ENCODE results near the gene CEACAM20. TPM values are rescaled to one million over a fixed set of nuclear protein-coding genes. Genes with fewer than 3 reads are reported as not detected.
A peak's percentile ranks its signal among the peaks of the same experiment; 100 is the strongest.

Gene CEACAM20
- polyA plus RNA-seq, 3 donors: not detected

DNA sequence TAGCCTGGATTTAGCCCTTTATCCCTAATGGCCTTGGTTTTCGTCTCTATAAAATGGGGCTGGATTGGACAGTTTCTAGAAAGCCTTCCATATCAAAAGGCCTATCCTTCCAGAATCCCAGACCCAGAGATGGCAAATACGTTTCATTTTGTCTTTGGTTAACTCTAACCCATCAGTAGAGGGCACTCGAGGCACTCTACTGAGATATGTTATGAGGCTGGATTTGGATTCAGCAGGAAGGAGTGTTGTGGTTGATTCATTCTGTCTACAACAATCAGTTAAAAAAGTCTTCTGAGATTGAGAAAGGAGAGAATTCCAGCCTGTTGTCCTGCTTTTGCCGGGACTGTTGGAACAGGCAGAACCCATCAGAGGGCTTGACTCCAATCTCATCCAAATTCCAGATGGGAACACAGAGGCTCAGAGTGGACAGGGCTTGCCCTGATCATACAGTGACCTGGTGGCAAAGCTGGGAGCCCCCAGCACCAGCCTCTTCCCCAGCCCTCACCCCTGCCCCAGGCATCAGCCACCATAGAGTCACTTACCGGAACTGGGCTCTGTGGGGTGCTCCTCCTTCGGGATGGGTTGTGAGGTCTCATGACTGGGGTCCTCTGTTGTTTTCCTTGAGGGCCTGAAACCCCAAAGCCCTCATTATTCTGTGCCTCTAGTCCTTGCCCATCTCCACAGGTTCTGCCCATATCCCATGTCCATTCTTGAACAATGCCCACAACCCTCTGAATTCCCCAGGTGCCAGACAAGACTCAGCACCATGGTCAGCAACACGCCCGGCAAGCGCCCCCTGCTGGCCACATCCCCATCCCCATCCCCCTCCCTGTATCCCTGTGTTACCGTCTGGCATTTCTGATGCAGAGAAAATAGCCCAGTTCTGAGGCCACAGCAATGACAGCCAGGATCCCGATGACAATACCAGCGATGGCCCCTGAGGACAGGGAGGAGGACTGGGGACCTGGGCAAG lies 16.9 kb downstream of the CEACAM20 start:
- no peak overlapping the region for H3K4me2 ChIP-seq (replicated peaks; ENCODE audit: extremely low read depth, low read length, poor library complexity, severe bottlenecking)
- H3K36me3 ChIP-seq (replicated peaks in 1 of 2; ENCODE audit: control insufficient read depth in 1 of 2, insufficient read depth in 2 of 2, low read length in 2 of 2): no peaks in the 10 kb centered on the region
- no peaks in the 10 kb centered on the region for H3K27me3 ChIP-seq (ENCODE audit: control insufficient read depth in 2 of 2, insufficient read depth in 2 of 2, low read length in 2 of 2)
- H3K79me2 ChIP-seq (ENCODE audit: insufficient read depth, low read length): no peaks in the 10 kb centered on the region
- Mint-ChIP-seq H3K36me3 (no peaks in the 10 kb centered on the region), H3K9me3 (peaks cover 15 to 53% (median 33%) of the 10 kb centered on the region in 7 donors), H3K4me3 (no peak overlapping the region), H3K27ac (no peak overlapping the region), H3K4me1 (no peaks in the 10 kb centered on the region), H3K27me3 (ENCODE audit: low read depth in 3 of 3) (peaks cover 3 to 17% (median 12%) of the 10 kb centered on the region in 3 donors)
- H4K20me1 ChIP-seq (ENCODE audit: insufficient read depth, low read length): no peaks in the 10 kb centered on the region
- no peak overlapping the region for H3K9ac ChIP-seq (ENCODE audit: insufficient read depth, low read length, poor library complexity, severe bottlenecking)
- TF ChIP-seq CTCF (IDR thresholded peaks at IDR 0.05): peak; percentile 49
- peaks cover 12 to 13% of the 10 kb centered on the region in 2 donors for H3K9me3 ChIP-seq (replicated peaks in 1 of 2; ENCODE audit: control insufficient read depth in 1 of 2, insufficient read depth in 1 of 2, low read length in 2 of 2)
- peak in 1 of 3 donors; percentile 22 for DNase-seq
- H3K4me1 ChIP-seq (ENCODE audit: control insufficient read depth in 1 of 2, insufficient read depth in 2 of 2, low read length in 2 of 2): no peaks in the 10 kb centered on the region
- WGBS (ENCODE audit: insufficient coverage): 67% methylated on average over 5 of the region's 12 CpGs
- no peak overlapping the region for H2AFZ ChIP-seq (ENCODE audit: insufficient read depth, low read depth, low read length, poor library complexity, severe bottlenecking)
- no peak overlapping the region for H3K27ac ChIP-seq (ENCODE audit: low read depth in 1 of 2, low read length in 2 of 2)
- no peak overlapping the region for H3K4me3 ChIP-seq (replicated peaks in 1 of 3; ENCODE audit: low read depth in 2 of 3, low read length in 3 of 3)
- intact Hi-C loops (cut with micrococcal nuclease): no loop called here

GRCh38 chr19:44509478-44509877 lies 20.0 kb downstream of the CEACAM20 start:
- H3K27ac ChIP-seq (ENCODE audit: low read depth in 1 of 2, low read length in 2 of 2): no peak overlapping the region
- Mint-ChIP-seq H3K4me1 (no peaks in the 10 kb centered on the region), H3K27me3 (ENCODE audit: low read depth in 3 of 3) (peaks cover 11 to 24% (median 17%) of the 10 kb centered on the region in 3 donors), H3K4me3 (no peak overlapping the region), H3K9me3 (peaks cover 13 to 52% (median 29%) of the 10 kb centered on the region in 7 donors), H3K36me3 (no peaks in the 10 kb centered on the region), H3K27ac (no peak overlapping the region)
- H2AFZ ChIP-seq (ENCODE audit: insufficient read depth, low read depth, low read length, poor library complexity, severe bottlenecking): no peak overlapping the region
- H3K36me3 ChIP-seq (replicated peaks in 1 of 2; ENCODE audit: control insufficient read depth in 1 of 2, insufficient read depth in 2 of 2, low read length in 2 of 2): no peaks in the 10 kb centered on the region
- no peak overlapping the region for H3K9ac ChIP-seq (ENCODE audit: insufficient read depth, low read length, poor library complexity, severe bottlenecking)
- no peak overlapping the region for H3K4me3 ChIP-seq (replicated peaks in 1 of 3; ENCODE audit: low read depth in 2 of 3, low read length in 3 of 3)
- H3K4me1 ChIP-seq (ENCODE audit: control insufficient read depth in 1 of 2, insufficient read depth in 2 of 2, low read length in 2 of 2): no peaks in the 10 kb centered on the region
- H3K79me2 ChIP-seq (ENCODE audit: insufficient read depth, low read length): no peaks in the 10 kb centered on the region
- intact Hi-C loops (cut with micrococcal nuclease): loop anchor here in 1 of 2 donors (10.0 kb wide), 1 partner anchor 295 kb away; the partner anchor contains the start of gene ZNF227
- no peak overlapping the region for H3K4me2 ChIP-seq (replicated peaks; ENCODE audit: extremely low read depth, low read length, poor library complexity, severe bottlenecking)
- H3K9me3 ChIP-seq (replicated peaks in 1 of 2; ENCODE audit: control insufficient read depth in 1 of 2, insufficient read depth in 1 of 2, low read length in 2 of 2): peaks cover 3 to 16% of the 10 kb centered on the region in 2 donors
- TF ChIP-seq CTCF (IDR thresholded peaks at IDR 0.05): no peak
- H3K27me3 ChIP-seq (ENCODE audit: control insufficient read depth in 2 of 2, insufficient read depth in 2 of 2, low read length in 2 of 2): peaks cover 0 to 2% of the 10 kb centered on the region in 2 donors
- no peak for DNase-seq
- no peaks in the 10 kb centered on the region for H4K20me1 ChIP-seq (ENCODE audit: insufficient read depth, low read length)
